Nephron progenitor cell (in vitro differentiated cells): ENCODE data around the gene GSG1L.

Source experiments
- DNase-seq: peaks from one replicate; pipeline ENCODE4 v3.0.0; 2021
- H3K27ac Mint-ChIP-seq: 2 replicates; pipeline ENCODE4 v1.8.0; 2021; ENCODE audit warnings: mild to moderate bottlenecking, moderate library complexity, mixed read lengths
- H3K27me3 Mint-ChIP-seq: 2 replicates; pipeline ENCODE4 v1.8.0; 2021; ENCODE audit warnings: mild to moderate bottlenecking, low read depth, mixed read lengths; ENCODE audit not compliant: poor library complexity
- H3K36me3 Mint-ChIP-seq: 2 replicates; pipeline ENCODE4 v1.8.0; 2021; ENCODE audit warnings: low read depth, mixed read lengths
- H3K4me1 Mint-ChIP-seq: 2 replicates; pipeline ENCODE4 v1.8.0; 2021; ENCODE audit warnings: mixed read lengths
- H3K4me3 Mint-ChIP-seq: 2 replicates; pipeline ENCODE4 v1.8.0; 2021; ENCODE audit warnings: mild to moderate bottlenecking, moderate library complexity, mixed read lengths
- H3K9me3 Mint-ChIP-seq: 2 replicates; pipeline ENCODE4 v1.8.0; 2021; ENCODE audit warnings: mild to moderate bottlenecking, moderate library complexity, mixed read lengths
- CTCF ChIP-seq: fragments of 200-600 bp; sonication (generic); IDR thresholded peaks from 2 replicates; pipeline ENCODE4 v1.5.0; 2021; ENCODE audit warnings: antibody characterized with exemption

GSG1L gene

GRCh38 chr16:28101533-28101890 is 38.0 kb upstream of the GSG1L start:
- TF ChIP-seq CTCF, result no peak
- Mint-ChIP-seq H3K27me3 (no peaks in the 10 kb centered on the region), H3K4me3 (no peak overlapping the region), H3K36me3 (peaks cover 62% of the 10 kb centered on the region), H3K4me1 (peaks cover 13% of the 10 kb centered on the region), H3K27ac (no peak overlapping the region), H3K9me3 (no peaks in the 10 kb centered on the region)
- no peak for DNase-seq

- no peak for DNase-seq
- Mint-ChIP-seq H3K36me3 (peaks cover 61% of the 10 kb centered on the region), H3K4me1 (peaks cover 15% of the 10 kb centered on the region), H3K4me3 (no peak overlapping the region), H3K27ac (no peak overlapping the region), H3K27me3 (no peaks in the 10 kb centered on the region), H3K9me3 (no peaks in the 10 kb centered on the region)
- no peak for TF ChIP-seq CTCF
Measured at GRCh38 chr16:28100810-28101532, 37.5 kb upstream of the GSG1L start.

- H3K9me3 Mint-ChIP-seq, result no peaks in the 10 kb centered on the region
- peaks cover 47% of the 10 kb centered on the region for H3K36me3 Mint-ChIP-seq
- no peak overlapping the region for H3K4me3 Mint-ChIP-seq
- peak overlapping the region; percentile 54 for H3K27ac Mint-ChIP-seq
- DNase-seq, result no peak
- H3K27me3 Mint-ChIP-seq, result no peaks in the 10 kb centered on the region
- peaks cover 15% of the 10 kb centered on the region for H3K4me1 Mint-ChIP-seq
- TF ChIP-seq CTCF, result no peak
Measured at GRCh38 chr16:28098959-28099945, 35.7 kb upstream of the GSG1L start.

- peak overlapping the region; percentile 42 for H3K27ac Mint-ChIP-seq
- no peaks in the 10 kb centered on the region for H3K9me3 Mint-ChIP-seq
- no peak for TF ChIP-seq CTCF
- no peak overlapping the region for H3K4me3 Mint-ChIP-seq
- no peak for DNase-seq
- peaks cover 38% of the 10 kb centered on the region for H3K36me3 Mint-ChIP-seq
- peaks cover 15% of the 10 kb centered on the region for H3K4me1 Mint-ChIP-seq
- no peaks in the 10 kb centered on the region for H3K27me3 Mint-ChIP-seq
Measured at GRCh38 chr16:28098171-28098958, 34.9 kb upstream of the GSG1L start.

GRCh38 chr16:28096983-28097899 is 33.7 kb upstream of the GSG1L start:
- peaks cover 21% of the 10 kb centered on the region for H3K4me1 Mint-ChIP-seq
- TF ChIP-seq CTCF, result no peak
- H3K4me3 Mint-ChIP-seq, result no peak overlapping the region
- H3K27ac Mint-ChIP-seq, result peak overlapping the region; percentile 83
- H3K36me3 Mint-ChIP-seq, result peaks cover 30% of the 10 kb centered on the region
- no peaks in the 10 kb centered on the region for H3K27me3 Mint-ChIP-seq
- H3K9me3 Mint-ChIP-seq, result no peaks in the 10 kb centered on the region
- DNase-seq, result no peak
